B cell (primary cell): ENCODE measurements around the gene CCDC106.

Experiments used
- CTCF ChIP-seq: fragments of 200-600 bp; IDR thresholded peaks from one replicate; pipeline ENCODE4 v1.8.0; 2022; ENCODE audit warnings: antibody characterized with exemption, mild to moderate bottlenecking
- EZH2 ChIP-seq: IDR thresholded peaks from 2 replicates; pipeline ENCODE4 v1.6.1; 2012; ENCODE audit warnings: borderline replicate concordance, low read depth, mild to moderate bottlenecking, moderate library complexity, low read length; ENCODE audit not compliant: insufficient read depth, poor library complexity, severe bottlenecking

- no peak for TF ChIP-seq CTCF
- TF ChIP-seq EZH2: no peak
These were observed 47.4 kb upstream of the CCDC106 start for GRCh38 chr19:55600662-55601028.
